Mesothelial cell of epicardium (in vitro differentiated cells): ENCODE results near the gene PSMA5. TPM values are rescaled to one million over a fixed set of nuclear protein-coding genes. Genes with fewer than 3 reads are reported as not detected.
"Not testable (repeated sequence)": the region's sequence is repeated elsewhere in the genome, so short reads cannot be mapped to it uniquely, and the experiment has no call there.

Experiments used
- DNase-seq, 2 experiments: peaks; one replicate each; pipeline ENCODE4 v3.0.0; 2021; ENCODE audit warnings: low spot score in 2 of 2; ENCODE audit not compliant: unreplicated experiment in 2 of 2
- H3K27ac Mint-ChIP-seq: 2 replicates; pipeline ENCODE4 v1.8.0; 2021; ENCODE audit warnings: mixed read lengths
- H3K27me3 Mint-ChIP-seq: 2 replicates; pipeline ENCODE4 v1.8.0; 2021; ENCODE audit warnings: low read depth, mixed read lengths
- H3K36me3 Mint-ChIP-seq: 2 replicates; pipeline ENCODE4 v1.8.0; 2021; ENCODE audit warnings: mixed read lengths
- H3K4me1 Mint-ChIP-seq: 2 replicates; pipeline ENCODE4 v1.8.0; 2021; ENCODE audit warnings: mixed read lengths
- H3K4me3 Mint-ChIP-seq: 2 replicates; pipeline ENCODE4 v1.8.0; 2021; ENCODE audit warnings: mild to moderate bottlenecking, moderate library complexity, mixed read lengths
- H3K9me3 Mint-ChIP-seq: 2 replicates; pipeline ENCODE4 v1.8.0; 2021; ENCODE audit warnings: mixed read lengths
- CTCF ChIP-seq: fragments of 200-600 bp; sonication (generic); IDR thresholded peaks from one replicate; pipeline ENCODE4 v1.5.0; 2021; ENCODE audit warnings: antibody characterized with exemption; ENCODE audit not compliant: unreplicated experiment
- total RNA-seq: library from RNA; stranded (reverse); gene quantifications from 3 replicates; pipeline ENCODE4 v1.2.1, GENCODE V29; 2021

PSMA5 gene
- total RNA-seq, 1 donor from 2014 or later: 69.7 TPM

GRCh38 chr1:109457819-109458218, 31.6 kb upstream of the PSMA5 start:
- TF ChIP-seq CTCF: no peak
- Mint-ChIP-seq H3K4me1 (no peaks in the 10 kb centered on the region), H3K9me3 (peaks cover 30% of the 10 kb centered on the region), H3K27me3 (peaks cover 50% of the 10 kb centered on the region), H3K4me3 (no peak overlapping the region), H3K27ac (no peak overlapping the region), H3K36me3 (no peaks in the 10 kb centered on the region)
- DNase-seq: no peak

GRCh38 chr1:109454497-109455133, 28.4 kb upstream of the PSMA5 start:
- no peak for DNase-seq
- H3K9me3 Mint-ChIP-seq: peaks cover 40% of the 10 kb centered on the region
- H3K27me3 Mint-ChIP-seq: peaks cover 29% of the 10 kb centered on the region
- no peak for TF ChIP-seq CTCF
- H3K36me3 Mint-ChIP-seq: no peaks in the 10 kb centered on the region
- no peak overlapping the region for H3K27ac Mint-ChIP-seq
- no peak overlapping the region for H3K4me3 Mint-ChIP-seq
- no peaks in the 10 kb centered on the region for H3K4me1 Mint-ChIP-seq

- H3K27ac Mint-ChIP-seq: no peak overlapping the region
- DNase-seq: no peak
- peaks cover 12% of the 10 kb centered on the region for H3K9me3 Mint-ChIP-seq
- no peak for TF ChIP-seq CTCF
- peaks cover 14% of the 10 kb centered on the region for H3K4me1 Mint-ChIP-seq
- no peak overlapping the region for H3K4me3 Mint-ChIP-seq
- peaks cover 35% of the 10 kb centered on the region for H3K27me3 Mint-ChIP-seq
- H3K36me3 Mint-ChIP-seq: no peaks in the 10 kb centered on the region
These were observed 21.3 kb upstream of the PSMA5 start for GRCh38 chr1:109447524-109447923.

- not testable (repeated sequence) for H3K9me3 Mint-ChIP-seq, H3K4me3 Mint-ChIP-seq, DNase-seq, H3K36me3 Mint-ChIP-seq
- peak overlapping the region; percentile 75 for H3K27ac Mint-ChIP-seq
- H3K4me1 Mint-ChIP-seq: peaks cover 14% of the 10 kb centered on the region
- peaks cover 35% of the 10 kb centered on the region for H3K27me3 Mint-ChIP-seq
These were observed 19.9 kb upstream of the PSMA5 start for GRCh38 chr1:109445949-109446695.

- no peak for TF ChIP-seq CTCF
- H3K36me3 Mint-ChIP-seq: no peaks in the 10 kb centered on the region
- peaks cover 14% of the 10 kb centered on the region for H3K4me1 Mint-ChIP-seq
- H3K27me3 Mint-ChIP-seq: peaks cover 22% of the 10 kb centered on the region
- H3K27ac Mint-ChIP-seq: no peak overlapping the region
- no peak for DNase-seq
- no peak overlapping the region for H3K4me3 Mint-ChIP-seq
- H3K9me3 Mint-ChIP-seq: no peaks in the 10 kb centered on the region
These were observed 18.1 kb upstream of the PSMA5 start for GRCh38 chr1:109444346-109444745.

GRCh38 chr1:109443476-109443875, 17.2 kb upstream of the PSMA5 start:
- H3K27ac Mint-ChIP-seq: no peak overlapping the region
- H3K36me3 Mint-ChIP-seq: no peaks in the 10 kb centered on the region
- no peaks in the 10 kb centered on the region for H3K9me3 Mint-ChIP-seq
- peaks cover 14% of the 10 kb centered on the region for H3K4me1 Mint-ChIP-seq
- H3K4me3 Mint-ChIP-seq: no peak overlapping the region
- DNase-seq: no peak
- peaks cover 18% of the 10 kb centered on the region for H3K27me3 Mint-ChIP-seq
- no peak for TF ChIP-seq CTCF
